ENCODE results near the gene SKIC8.
A peak's percentile ranks its signal among the peaks of the same experiment; 100 is the strongest.

Gene SKIC8

GRCh38 chr15:78321786-78322185, 22.4 kb upstream of the SKIC8 start:
- no peak for DNase-seq (ENCODE audit: low read depth)

GRCh38 chr15:78321041-78321570, 21.7 kb upstream of the SKIC8 start:
- DNase-seq (ENCODE audit: low read depth), result no peak

DNA sequence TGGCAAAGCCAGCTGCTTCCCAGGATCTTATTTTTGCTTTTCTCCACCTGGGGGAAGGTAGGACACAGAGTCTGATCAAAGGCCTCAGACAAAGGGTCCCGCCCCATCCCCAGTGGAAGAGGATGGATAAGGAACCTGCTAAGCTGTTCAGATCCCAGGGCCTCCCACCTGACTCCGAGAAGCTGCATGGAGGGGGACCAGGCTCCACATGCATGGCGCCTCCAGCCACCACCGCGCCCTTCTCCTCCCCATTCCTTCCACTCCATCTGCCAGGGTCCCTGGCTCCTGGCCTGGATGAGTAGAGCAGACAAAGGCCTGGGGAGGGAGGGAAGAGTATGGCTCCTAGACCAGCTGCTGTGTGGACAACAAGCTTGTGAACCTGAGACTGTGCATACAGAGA, 20.8 kb upstream of the SKIC8 start:
- no peak for DNase-seq (ENCODE audit: low read depth)

GRCh38 chr15:78319588-78319987, 20.2 kb upstream of the SKIC8 start:
- DNase-seq (ENCODE audit: low read depth), result no peak

GRCh38 chr15:78317145-78317836, 17.9 kb upstream of the SKIC8 start:
- DNase-seq (ENCODE audit: low read depth), result peak; percentile 41

- no peak for DNase-seq (ENCODE audit: low read depth)
These were observed 17.1 kb upstream of the SKIC8 start for GRCh38 chr15:78316283-78317083.

- DNase-seq (ENCODE audit: low read depth), result peak; percentile 36
These were observed 16.4 kb upstream of the SKIC8 start for GRCh38 chr15:78315686-78316282.

- DNase-seq (ENCODE audit: low read depth), result no peak
These were observed 14.8 kb upstream of the SKIC8 start for GRCh38 chr15:78314181-78314581.

GRCh38 chr15:78313383-78313782, 14.0 kb upstream of the SKIC8 start:
- no peak for DNase-seq (ENCODE audit: low read depth)

- DNase-seq (ENCODE audit: low read depth), result no peak
These were observed 13.5 kb upstream of the SKIC8 start for GRCh38 chr15:78312957-78313356.

DNA sequence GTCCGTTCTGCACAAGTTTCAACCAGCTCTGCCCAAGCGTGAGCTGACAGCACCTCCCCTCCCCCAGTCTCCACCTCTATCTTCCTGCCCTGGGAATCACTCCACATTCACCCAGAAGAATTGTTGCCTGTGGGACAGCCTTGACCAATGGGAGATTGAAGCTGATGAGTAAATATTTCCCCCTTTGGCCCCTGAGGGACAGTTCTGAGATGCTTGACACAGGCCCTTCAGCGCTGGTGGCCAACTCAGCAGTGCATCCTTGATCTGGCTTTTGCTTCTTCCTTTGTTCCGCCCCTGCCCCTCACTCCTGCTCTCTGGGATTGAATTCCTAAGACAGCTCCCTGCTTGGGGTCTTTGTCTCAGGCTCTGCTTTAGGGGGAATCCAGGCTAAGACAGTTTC, 13.1 kb upstream of the SKIC8 start:
- no peak for DNase-seq (ENCODE audit: low read depth)

- DNase-seq (ENCODE audit: low read depth), result no peak
These were observed 11.9 kb upstream of the SKIC8 start for GRCh38 chr15:78311292-78311691.

DNA sequence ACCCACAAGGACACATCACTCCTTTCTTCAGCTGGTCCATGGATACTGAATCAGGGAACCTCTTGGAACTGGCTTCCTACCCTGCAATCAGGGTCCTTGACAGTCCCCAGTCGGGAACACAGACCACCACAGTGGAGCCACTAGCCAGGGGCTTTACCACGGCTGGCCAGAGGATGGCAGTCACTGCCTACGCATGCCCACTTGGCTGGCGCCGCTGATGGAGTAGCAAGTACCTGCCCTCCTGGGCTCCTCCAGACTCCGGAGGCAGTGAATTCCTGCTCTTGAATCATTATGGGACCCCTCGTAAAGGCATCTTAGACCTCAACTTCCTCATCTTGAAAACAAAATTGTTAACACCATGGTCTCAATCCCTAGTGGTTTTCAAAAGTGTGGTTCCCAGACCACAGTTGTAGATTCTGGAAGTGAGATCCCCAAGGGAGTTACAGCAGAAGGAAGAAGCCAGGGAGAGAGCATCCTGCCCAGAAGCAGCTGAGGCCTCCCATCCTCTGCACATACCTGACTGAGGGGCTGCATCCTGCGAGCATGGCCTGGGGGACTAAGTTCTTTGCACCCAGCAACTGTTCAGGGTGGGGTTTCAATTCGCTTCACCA, 9.1 kb upstream of the SKIC8 start:
- peak; percentile 77 for DNase-seq (ENCODE audit: low read depth)

DNA sequence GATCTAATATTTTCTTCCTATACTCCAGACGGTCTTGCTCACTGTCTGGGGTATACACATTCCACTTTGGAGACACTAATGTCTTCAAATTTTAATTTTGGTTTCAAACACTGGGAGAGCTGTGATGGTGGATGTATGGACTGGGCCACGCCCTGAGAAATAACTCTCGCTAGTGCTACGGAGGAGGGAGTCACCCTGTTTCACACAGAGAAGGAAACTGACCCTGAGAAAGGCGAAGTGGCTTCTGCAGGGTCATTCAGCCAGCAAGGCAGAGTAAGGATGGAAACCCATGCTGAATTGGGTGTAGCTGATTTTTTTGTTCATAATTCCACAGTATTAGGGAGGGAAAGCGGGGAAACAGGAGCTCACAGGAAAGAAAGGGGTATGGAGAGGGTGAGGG, 8.6 kb upstream of the SKIC8 start:
- no peak for DNase-seq (ENCODE audit: low read depth)

- DNase-seq (ENCODE audit: low read depth), result peak; percentile 86
These were observed 6.9 kb upstream of the SKIC8 start for GRCh38 chr15:78306176-78306774.

DNA sequence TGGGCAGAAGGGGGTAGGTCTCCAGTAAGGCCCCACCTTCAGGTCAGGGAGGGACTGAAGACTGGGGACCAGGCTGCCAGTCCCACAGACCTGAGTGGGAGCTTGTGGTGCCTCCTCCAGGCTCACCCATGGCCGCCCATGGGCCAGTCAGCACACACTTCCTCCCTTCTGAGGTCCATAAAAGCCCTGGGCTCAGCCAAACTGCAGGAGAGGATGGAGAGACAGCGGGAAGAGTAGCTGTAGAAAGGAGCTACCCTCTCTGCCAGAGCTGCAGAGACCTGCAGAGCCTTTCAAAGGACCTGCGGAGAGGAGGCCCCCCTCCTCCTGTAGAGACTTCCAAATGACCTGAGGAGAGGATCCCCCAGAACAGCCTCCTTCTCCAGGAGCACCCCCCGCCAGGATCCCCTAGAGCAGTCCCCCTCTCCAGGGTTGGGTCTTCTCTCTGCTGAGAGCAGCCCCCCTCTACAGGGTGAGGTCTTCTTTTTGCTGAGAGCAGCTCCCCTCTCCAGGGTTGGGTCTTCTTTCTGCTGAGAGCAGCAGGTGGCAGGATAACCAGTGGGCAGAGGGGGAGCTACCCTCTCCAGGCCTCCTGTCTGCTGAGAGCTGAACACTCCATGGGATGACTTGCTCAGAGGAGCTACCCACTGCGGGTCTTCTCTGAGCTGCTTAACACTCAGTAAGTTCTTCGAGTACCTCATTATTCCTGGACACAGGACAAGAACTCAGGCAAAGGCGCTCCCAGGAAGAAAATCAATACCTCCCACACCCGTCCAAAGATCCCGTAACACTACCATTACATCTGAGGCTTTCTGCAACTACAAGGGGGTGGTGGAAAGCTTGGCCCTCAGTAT, 5.0 kb upstream of the SKIC8 start:
- DNase-seq (ENCODE audit: low read depth), result no peak

DNA sequence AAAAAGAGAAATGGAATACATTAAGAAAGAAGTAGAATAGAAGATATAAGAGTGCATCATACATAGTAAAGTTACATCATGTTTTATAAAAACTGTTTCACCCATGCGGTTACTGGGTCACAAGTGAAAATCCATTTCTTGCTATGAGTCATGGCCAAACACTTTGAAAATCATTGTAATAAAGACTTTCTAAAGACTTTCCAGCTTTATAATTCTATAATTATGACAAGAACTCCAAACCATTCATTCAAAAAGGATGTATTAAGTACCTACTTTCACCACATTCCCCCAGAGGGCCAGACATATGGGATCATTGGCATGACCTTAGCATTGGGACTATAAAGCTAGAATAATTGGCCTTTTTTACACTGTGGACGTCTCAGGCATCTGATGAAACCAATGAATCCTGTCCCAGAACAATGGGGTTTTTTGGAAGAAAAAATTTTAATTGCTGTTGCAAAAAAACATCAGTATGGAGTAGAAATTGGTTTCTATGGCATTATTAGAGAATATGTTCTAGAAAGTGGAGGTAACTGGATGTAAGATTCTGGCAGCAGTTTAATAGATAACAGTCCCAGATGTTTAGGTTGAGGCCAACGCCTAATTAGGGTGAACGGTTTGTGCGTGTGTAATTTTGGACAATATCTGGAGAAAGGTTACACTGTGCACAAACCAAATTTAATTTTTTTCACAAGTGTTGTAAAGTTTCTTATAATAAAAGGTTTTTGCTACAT, 3.3 kb upstream of the SKIC8 start:
- peak; percentile 92 for DNase-seq (ENCODE audit: low read depth)

- no peak for DNase-seq (ENCODE audit: low read depth)
These were observed 2.4 kb upstream of the SKIC8 start for GRCh38 chr15:78301828-78302227.

DNA sequence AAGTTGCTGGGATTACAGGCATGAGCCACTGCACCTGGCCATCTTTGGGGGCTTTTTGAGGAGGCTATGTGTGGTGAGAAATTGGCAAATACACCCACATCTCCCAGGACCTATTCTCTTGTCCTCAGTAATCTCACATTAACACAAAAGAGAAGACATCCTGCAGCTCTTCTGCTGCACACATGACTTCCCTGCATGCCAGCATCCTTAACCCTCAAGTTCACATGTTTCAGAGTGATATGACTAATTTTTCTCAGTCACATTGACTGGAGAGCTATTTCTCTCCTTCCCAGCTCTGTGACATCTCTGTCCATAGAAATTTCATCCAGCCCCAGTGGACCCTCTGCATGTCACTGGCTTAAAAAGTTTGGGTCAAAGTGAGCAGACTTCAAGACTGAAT, 1.9 kb upstream of the SKIC8 start:
- no peak for DNase-seq (ENCODE audit: low read depth)

- DNase-seq (ENCODE audit: low read depth), result no peak
These were observed 7.2 kb downstream of the SKIC8 start for GRCh38 chr15:78292219-78292618.

Measured in ELR (cell line).